Measurements from ENCODE around the gene LRBA.

DNA sequence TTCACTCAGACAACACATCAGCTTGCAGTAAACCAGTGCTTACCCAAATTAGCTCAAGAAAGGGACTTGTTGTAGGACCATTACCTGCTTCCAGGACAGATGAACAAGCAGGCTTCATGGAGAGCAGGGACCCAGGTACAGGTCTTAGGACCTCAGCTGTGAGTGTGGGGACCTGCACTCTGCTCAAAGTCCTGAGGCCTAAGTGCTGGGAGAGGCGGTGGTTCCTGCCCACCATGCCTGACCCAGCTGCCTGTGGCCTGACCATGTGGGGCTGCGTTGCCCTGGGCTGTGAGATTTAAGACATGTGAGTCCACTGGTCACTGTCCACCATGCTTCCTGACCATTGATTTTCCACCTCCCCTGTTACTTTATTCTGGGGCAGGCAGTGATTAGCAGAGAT lies 796.6 kb downstream of the LRBA start:
- TF ChIP-seq, protein P1, sequence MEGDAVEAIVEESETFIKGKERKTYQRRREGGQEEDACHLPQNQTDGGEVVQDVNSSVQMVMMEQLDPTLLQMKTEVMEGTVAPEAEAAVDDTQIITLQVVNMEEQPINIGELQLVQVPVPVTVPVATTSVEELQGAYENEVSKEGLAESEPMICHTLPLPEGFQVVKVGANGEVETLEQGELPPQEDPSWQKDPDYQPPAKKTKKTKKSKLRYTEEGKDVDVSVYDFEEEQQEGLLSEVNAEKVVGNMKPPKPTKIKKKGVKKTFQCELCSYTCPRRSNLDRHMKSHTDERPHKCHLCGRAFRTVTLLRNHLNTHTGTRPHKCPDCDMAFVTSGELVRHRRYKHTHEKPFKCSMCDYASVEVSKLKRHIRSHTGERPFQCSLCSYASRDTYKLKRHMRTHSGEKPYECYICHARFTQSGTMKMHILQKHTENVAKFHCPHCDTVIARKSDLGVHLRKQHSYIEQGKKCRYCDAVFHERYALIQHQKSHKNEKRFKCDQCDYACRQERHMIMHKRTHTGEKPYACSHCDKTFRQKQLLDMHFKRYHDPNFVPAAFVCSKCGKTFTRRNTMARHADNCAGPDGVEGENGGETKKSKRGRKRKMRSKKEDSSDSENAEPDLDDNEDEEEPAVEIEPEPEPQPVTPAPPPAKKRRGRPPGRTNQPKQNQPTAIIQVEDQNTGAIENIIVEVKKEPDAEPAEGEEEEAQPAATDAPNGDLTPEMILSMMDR (IDR thresholded peaks at IDR 0.05) = no peak
- TF ChIP-seq POLR2A (IDR thresholded peaks at IDR 0.05) = no peak

Measured in testis (tissue), 2 donors.